ENCODE data around the gene HLA-G.
A peak's percentile ranks its signal among the peaks of the same experiment; 100 is the strongest.

The HLA-G gene

DNA sequence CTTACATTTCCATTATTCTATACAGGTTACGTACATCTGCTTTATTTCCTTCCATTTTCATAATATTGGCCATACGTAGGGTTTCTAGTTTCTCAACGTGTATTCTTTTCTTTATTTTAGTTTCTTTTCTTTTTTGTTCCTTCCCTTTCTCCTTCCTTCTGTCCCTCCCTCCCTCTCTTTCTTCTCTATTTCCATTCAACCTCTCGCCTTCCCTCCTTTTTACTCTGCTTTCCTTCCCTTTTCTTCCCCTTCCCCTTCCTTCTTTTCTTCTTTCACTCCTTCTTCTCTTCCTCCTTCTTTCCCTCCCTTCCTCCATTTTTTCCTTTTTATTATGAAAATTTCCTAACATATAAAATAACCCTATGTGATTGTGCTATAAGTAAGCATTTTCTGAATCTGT is 8.7 kb upstream of the HLA-G start:
- no peak for DNase-seq (ENCODE audit: low read depth)

DNA sequence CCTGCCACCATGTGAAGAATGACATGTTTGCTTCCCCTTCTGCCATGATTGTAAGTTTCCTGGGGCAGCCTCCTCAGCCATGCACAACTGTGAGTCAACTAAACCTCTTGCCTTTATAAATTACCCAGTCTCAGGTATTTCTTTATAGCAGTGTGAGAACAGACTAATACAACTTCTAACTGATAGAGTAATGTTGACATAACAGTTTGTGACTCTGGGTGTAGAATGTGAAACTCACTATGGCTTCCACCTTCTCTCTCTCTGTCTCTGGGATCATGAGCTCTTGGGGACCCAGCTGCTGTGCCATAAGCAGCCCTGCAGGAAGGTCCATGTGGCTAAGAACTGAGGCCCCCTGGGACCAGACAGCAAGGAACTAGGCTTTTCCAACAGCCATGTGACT is 3.5 kb upstream of the HLA-G start:
- no peak for DNase-seq (ENCODE audit: low read depth)

DNA sequence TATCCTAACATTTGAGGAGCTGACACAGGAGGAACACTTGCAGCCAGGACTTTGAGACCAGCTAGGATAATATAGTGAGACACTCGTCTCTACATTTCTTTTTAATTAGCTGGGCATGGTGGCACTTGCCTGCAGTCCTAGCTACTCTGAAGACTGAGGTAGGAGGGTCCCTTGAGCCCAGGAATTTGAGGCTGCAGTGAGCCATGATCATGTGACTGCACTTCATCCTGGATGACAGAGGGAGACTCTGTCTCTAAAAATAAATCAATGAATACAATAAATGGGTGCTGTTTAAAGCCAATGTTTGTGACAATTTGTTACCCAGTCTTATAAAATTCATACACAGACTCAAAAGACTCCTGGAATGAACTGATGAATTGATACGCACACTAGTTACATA is 1.8 kb upstream of the HLA-G start:
- DNase-seq (ENCODE audit: low read depth), result no peak

DNA sequence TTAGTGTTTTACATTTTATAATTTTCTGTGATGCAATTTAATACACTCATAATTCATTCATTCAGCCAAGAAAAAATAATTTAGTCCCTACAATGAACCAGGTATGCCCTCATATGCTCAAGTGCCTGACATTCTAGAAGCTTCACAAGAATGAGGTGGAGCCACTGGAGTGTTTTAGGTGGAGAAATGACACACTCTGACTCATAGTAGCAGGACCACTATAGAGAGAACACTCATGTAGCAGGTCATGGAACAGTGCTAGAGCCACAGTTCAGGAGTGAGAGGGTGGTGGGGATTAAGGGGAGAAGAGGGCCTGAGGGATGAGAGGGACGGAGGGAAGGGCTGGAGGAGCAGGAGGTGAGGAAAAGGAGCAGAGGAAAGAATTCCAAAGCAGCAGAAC is 1.4 kb upstream of the HLA-G start:
- no peak for DNase-seq (ENCODE audit: low read depth)

DNA sequence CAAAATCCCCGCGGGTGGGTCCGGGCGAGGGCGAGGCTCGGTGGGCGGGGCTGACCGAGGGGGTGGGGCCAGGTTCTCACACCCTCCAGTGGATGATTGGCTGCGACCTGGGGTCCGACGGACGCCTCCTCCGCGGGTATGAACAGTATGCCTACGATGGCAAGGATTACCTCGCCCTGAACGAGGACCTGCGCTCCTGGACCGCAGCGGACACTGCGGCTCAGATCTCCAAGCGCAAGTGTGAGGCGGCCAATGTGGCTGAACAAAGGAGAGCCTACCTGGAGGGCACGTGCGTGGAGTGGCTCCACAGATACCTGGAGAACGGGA is 809 bp downstream of the HLA-G start:
- DNase-seq (ENCODE audit: low read depth), result no peak

DNA sequence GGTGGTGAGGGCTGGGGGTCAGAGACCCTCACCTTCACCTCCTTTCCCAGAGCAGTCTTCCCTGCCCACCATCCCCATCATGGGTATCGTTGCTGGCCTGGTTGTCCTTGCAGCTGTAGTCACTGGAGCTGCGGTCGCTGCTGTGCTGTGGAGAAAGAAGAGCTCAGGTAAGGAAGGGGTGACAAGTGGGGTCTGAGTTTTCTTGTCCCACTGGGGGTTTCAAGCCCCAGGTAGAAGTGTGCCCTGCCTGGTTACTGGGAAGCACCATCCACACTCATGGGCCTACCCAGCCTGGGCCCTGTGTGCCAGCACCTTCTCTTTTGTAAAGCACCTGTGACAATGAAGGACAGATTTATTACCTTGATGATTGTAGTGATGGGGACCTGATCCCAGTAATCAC is 2.1 kb downstream of the HLA-G start:
- DNase-seq (ENCODE audit: low read depth), result no peak

DNA sequence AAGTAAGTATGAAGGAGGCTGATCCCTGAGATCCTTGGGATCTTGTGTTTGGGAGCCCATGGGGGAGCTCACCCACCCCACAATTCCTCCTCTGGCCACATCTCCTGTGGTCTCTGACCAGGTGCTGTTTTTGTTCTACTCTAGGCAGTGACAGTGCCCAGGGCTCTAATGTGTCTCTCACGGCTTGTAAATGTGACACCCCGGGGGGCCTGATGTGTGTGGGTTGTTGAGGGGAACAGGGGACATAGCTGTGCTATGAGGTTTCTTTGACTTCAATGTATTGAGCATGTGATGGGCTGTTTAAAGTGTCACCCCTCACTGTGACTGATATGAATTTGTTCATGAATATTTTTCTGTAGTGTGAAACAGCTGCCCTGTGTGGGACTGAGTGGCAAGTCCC is 2.8 kb downstream of the HLA-G start:
- DNase-seq (ENCODE audit: low read depth), result no peak

DNA sequence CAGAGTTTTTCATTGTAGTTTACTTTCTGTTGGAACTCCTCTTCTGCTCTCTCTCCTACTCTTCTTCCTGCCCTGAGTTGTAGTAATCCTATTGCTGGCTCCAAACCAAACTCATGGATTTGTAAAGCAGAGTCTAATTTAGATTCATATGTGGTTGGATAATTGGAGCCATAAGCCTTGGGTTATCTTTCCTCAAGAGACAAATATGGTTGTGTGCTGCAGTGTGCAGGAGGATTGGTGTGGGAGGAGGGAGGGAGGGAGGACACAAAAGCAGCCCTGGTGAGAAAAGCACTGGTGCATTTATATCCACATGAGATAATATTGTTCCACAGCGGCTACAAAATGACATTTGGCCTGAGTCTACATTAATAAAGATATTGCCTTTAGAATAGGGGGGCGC is 4.2 kb downstream of the HLA-G start:
- no peak for DNase-seq (ENCODE audit: low read depth)

DNA sequence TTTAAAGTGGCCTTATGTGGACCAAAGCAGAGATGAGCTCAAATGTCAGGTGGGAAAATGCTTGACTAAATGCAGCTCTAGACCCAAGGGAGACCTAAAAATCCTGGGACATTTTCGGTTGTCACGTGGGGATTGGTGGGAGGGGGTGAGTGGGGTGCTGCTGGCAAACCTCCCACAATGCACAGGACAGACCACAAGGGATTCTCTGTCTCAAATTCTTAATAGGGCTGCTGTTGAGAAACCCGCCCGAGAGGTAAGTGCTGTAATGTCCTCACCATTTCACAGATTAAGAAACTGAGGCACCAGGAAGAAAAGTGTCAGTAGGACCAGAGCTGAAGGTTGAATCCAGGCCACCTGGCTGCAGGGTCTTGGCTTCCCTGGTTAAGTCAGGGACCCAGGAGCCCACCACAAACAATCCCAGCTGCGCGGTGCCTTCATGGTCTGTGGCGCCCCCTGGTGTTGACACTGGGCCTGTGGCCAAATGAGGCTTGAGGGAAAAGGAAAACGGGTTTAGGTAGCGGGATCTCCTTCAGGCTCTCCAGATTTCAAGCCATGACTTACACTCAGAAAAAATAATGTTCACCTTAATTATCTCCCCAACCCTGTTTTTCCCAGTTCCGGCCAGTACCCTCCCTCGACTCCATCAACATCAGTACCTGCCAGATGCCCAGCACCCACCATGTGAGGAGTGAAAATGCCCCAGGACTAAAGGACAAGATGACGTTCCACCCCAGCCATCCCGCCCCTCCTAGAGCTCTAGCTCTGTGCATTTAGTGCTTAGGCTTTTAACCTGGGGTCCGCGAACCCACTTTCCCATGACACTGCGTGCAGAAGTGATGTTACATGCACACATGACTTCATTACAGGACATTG is 7.2 kb downstream of the HLA-G start:
- no peak for DNase-seq (ENCODE audit: low read depth)

DNA sequence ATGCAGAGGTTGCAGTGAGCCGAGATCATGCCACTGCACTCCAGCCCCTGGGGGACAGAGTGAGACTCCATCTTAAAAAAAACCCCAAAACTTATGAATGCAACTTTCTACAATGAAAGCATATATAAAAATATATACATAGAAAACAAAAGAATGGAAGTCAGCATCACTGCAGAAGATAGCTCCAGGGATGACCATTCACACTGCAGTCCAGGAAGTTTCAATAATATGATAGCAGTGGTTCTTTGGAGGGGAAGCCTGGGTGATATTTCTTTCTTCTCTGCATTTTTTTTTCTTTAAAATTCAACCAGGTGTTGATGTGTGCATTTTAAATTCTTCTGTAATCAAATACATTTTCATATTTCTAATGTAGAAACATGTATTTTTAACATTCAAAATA is 12.3 kb downstream of the HLA-G start:
- DNase-seq (ENCODE audit: low read depth), result no peak

DNA sequence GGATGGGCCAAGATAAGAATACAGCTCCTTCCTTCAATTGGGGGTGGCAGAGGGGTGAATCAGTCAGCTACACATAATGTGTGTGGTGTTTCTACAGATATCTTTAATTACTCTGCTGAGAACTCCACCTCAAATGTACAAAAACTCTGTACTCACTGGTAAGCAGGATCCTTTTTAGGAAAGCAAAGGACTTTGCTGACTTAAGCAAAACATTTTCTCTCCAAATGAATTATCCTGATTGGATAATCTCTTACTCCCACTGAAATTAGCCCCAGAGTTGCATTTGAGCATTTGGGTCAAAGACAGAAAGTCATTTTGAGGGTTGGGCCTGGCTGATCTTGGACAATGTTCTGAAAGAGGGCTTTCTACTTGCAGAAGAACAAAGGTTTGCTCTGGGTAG is 13.4 kb downstream of the HLA-G start:
- DNase-seq (ENCODE audit: low read depth), result no peak

DNA sequence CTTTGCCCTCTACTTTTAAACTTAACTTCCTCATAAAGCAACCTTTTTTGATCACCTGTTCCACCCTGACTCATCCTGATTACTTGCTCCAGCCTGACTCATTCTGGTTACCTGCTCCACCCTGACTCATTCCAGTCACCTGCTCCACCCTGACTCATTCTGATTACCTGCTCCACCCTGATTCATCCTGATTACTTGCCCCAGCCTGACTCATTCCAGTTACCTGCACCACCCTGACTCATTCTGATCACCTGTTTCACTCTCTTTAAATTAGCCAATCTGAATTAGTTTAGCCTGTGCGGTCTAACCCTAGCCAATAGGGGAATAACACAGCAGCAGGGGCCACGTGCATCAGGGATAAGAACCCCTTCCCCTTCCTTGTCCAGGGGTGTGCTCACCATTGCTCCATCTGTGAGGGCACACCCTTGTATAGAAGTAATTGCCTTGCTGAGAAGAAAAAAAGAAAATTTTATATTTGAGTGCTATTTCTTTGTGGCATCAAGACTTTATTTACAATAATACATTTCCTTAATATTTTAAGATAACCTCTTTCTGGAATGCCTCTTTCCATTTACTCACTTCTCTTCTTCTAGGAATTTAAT is 17.9 kb downstream of the HLA-G start:
- DNase-seq (ENCODE audit: low read depth), result no peak

DNA sequence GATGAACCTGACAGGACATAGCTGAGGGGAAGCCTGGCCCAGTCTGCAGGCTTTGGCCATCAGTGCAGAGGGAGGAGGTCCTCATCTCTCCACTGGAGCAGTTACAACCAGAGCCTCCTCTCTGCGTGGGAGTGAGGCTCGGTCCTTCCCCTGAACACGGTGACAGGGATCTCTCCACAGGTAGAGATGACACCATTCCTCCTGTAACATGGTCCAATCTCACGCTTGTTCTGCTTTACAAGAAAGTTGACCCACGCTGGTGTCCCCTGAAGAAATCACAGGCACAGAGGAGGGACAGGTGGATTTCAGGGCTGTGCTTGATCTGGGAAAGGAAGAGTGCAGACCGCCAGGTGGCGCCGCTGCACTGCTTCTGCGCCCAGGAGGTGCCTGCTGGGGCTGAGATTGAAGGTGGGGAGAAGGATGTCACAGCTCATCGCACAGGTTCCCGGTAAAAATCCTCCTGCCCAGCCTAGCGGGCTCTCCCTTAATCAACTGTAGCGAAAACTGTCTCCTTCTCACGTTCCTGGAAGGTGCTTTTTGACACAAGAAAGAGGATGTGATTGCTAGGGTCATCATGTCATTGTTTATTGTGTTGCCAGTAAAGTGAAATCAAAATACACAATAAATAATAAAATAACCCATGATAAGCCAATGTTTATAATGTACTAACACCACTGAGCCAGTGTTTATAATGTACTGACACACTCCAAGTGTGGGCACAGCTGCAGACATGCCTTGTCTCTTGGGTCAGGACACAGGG is 20.4 kb downstream of the HLA-G start:
- peak; percentile 32 for DNase-seq (ENCODE audit: low read depth)

DNA sequence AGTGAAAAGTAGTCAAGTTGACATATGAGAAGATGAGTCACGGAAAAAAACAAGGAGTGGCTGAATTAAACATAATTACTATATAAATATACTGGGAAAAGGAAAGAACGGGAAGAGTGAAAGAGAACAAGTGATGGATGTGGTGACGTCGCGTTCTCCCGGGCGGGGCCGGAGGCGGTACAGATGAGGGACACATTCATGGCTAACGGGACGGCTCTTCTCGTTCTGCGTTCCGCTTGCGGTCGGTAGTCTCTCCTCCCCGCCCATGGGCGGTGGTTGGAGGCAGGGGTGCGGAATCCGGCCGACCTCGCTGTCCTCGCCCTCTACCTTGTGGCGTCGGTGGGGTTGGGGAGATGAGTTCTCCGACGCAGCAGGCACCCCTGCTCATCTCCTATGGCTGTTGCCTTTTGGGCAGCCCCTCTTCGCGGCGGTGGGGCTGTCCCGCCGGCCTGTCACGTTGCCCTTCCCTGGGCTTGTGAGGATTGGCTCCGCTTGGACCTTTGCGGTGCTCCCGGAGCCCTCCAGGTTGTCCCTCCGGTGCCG is 22.5 kb downstream of the HLA-G start:
- no peak for DNase-seq (ENCODE audit: low read depth)

DNA sequence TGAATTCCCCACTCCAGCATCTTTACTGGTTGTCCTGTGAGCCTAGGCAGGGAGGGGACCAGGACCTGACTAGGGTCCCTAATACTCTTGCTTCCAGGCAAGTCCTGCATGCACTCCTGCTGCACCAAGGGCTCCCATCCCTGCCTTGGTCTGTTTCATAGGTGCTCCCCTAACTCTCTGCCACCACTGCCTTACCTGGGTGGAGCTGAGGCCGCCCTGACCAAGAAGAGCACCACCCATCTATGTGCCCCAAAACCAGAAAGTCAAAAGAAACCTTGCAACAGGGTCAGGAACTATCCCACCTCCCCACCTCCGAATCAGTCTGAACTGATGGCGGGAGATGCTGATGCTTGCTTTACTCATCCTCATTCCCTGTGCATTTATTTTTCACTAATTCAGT is 23.6 kb downstream of the HLA-G start:
- DNase-seq (ENCODE audit: low read depth), result no peak

DNA sequence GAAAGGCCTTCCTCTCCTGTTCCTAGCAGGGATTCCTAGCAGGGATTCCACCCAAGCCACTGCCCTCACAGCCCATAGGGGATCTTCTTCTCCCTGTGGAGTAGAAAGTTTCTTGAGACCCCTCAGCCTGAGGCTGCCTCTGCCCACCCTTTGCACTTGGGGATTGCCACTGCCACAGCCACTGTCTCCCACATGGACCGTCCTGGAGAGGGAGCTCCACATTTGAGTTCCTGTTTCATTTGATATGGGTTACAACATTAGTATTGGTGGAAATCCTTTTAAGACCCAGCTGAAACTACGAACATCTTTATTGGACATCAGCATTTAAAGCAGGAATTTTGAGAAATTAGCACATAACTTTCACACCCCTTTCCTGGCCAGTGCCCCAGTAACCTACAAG is 25.6 kb downstream of the HLA-G start:
- no peak for DNase-seq (ENCODE audit: low read depth)

DNA sequence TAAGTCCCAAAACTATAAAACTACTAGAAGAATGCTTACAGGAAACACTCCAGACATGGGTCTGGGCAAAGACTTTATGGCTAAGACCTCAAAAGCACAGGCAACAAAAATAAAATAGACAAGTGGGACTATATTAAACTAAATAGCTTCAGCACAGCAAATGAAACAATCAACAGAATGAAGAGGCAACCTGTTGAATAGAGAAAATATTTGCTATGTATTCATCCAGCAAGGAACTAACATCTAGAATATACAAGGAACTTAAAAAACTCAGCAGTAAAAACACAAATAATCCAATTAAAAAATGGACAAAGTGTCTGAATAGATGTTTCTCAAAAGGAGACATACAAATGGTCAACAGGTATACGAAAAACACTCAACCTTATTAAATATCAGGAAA is 30.4 kb downstream of the HLA-G start:
- DNase-seq (ENCODE audit: low read depth), result no peak

DNA sequence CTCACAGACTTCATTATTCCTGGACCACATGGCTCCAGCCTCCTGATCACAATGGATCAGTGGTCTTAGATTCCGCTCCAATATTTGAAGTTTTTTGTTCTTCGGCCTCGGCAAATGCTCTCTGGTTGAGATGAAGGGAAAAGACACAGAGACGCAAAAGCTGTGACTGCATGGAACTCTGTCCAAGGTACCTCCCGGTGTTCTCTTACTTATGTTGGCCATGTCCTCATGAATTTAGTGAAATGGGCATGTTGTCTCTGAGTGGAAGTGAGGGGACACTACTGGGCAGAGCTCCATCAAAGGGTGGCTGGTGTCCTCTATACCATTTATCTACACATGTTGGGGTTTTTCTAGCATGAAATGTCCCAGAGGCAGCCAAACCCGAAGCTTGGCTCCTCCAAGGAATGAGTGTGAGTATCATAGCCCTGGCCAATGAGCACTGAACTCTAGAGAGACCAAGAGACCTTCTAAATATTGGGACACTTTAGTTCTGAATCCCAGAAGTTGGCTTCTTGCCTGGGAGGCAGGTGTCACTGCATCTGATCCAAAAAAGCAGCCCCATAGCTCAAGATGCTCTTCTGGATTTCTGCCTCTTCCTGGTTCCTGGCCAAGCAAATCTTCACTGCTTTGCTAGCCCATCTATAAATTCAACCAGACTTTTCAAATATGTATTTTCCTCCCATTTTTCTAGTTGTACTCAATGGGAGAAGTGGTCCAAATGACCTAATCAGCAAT is 34.1 kb downstream of the HLA-G start:
- DNase-seq (ENCODE audit: low read depth), result no peak

DNA sequence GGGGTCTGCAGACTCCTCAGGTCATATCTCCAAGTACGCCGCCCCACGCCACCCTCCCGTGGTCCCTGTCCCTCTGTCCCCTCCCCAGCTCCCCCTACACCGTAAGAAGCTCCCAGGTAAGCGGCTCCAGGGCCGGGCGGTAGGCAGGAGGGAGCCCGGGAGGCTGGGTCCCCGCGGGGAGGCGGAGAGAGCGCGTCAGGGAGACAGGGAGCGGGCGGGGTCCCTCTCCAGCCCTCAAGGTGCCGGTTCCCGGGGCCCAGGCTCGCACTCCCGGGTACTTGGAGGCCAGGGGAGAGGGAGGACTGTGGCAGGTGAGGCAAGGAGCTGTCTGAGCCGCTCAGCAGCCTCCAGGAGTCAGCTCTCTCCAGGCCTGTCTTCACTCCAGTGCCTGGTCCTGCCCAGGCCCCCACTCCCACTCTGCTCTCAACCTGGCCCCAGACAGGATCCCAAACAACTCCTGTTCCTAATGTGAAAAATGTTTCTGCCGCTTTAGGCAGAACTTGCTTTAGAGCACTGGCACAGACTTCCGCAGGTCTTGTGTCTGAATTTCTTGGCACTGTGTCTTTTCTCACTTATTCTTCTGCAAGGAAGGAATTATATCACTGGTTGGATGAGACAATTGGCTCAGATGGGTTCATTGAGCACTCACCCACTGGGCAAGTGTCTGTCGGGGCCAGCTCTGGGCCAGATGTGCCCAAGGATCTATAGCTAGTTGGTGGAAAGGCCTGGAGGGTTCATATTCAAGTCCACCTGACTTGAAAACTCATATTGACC is 36.6 kb downstream of the HLA-G start:
- no peak for DNase-seq (ENCODE audit: low read depth)

DNA sequence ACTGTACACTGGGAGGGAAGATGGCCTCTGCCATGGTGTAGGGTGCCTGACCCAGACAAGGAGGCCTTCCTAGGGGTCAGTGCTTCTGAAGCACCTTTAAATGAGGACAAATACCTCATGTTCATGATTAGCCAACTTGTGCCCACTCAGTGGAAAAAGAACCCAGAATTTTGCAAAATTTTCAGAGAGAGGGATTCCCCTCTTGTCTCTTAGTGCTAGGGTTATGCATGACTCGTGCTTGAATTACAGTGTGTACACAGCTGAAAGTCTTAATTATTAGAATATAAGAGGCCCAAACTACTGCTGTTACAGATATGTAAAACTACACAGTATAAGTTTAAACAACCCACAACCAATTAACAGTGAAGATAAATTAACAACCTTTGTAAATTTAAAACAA is 38.0 kb downstream of the HLA-G start:
- DNase-seq (ENCODE audit: low read depth), result no peak

DNA sequence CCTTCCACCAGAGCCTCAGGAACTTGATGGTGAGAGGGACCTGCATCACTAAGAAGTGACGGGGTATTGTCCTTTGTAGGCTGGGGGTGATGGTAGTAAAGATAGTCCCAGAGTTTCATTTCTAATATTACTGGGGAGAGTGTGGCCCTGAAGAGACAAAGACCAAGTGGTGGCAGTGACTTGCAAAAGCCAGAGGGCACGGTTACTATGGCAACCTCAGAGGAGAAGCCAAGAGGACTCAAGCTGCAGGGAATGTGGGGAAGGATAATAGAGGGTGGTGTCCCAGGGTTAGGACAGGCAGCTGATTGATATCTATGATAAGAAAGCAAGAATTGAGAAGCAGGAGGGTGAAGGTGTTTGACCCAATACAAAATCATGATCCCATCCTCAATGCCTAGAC is 42.5 kb downstream of the HLA-G start:
- DNase-seq (ENCODE audit: low read depth), result no peak

DNA sequence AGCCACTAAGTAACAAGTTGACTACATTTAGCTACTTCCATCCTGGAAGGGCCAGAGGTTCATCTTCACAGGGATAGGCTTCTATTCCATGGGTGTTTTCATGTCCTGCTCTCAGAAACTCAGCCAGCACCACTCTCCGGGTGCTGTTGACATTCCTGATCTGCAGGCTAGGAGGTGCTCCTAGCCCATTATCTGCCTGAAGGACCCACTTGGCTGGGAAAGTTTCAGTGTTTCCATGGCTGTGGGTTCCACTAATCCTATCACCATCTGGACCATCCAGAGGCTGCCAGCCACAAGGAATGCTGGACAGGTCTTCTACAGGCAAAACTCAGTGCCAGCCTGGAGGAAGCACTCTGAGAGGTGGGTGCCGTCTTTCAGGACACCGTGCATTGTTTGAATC is 45.2 kb downstream of the HLA-G start:
- DNase-seq (ENCODE audit: low read depth), result no peak
